ENCODE data around the gene RRAD.

Gene RRAD

GRCh38 chr16:66917741-66918140, 7.6 kb downstream of the RRAD start:
- no peak for DNase-seq (ENCODE audit: low read depth, low spot score)

- DNase-seq (ENCODE audit: low read depth, low spot score) = no peak
Observed at GRCh38 chr16:66916518-66916917, 8.8 kb downstream of the RRAD start.

DNA sequence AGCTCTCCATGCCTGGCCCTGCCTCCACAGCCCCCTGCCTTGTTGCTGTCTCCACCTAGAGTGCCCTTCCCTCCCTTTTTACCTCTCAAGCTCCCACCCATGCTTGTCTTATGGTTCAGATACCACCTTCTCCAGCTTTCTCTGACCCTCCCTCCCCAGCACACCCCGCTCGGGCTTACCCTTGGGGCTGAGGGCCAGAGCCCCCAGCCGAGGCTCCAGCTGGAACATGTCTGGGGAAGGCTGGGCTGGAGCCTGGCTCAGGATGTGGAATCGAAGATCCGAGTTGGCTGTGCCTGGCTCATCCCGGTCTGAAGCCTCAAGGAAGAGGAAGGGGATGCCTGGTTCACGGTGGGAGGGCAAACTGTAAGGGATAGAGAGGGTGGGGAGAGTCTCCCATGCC, 10.3 kb downstream of the RRAD start:
- no peak for DNase-seq (ENCODE audit: low read depth, low spot score)

DNA sequence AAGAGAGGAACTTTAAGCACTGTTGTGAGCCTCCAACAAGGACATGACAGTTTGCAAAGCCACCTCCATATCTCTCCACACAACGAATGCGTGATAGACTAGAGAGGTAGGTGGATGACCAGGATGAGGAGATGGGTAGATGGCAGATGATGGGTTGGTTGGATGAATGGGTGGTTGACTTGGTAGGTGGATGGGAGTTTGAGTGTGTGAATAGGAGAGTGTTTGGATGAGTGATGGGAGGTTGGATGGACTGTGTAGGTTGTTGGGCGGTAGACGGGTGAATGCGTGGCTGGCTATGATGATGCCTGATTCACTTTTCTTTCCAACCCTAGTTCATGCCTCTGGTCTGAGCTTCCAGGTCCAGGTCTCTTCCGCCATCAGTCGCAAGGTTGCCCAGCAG, 10.8 kb downstream of the RRAD start:
- no peak for DNase-seq (ENCODE audit: low read depth, low spot score)

- DNase-seq (ENCODE audit: low read depth, low spot score) = no peak
Observed at GRCh38 chr16:66913711-66914110, 11.6 kb downstream of the RRAD start.

DNA sequence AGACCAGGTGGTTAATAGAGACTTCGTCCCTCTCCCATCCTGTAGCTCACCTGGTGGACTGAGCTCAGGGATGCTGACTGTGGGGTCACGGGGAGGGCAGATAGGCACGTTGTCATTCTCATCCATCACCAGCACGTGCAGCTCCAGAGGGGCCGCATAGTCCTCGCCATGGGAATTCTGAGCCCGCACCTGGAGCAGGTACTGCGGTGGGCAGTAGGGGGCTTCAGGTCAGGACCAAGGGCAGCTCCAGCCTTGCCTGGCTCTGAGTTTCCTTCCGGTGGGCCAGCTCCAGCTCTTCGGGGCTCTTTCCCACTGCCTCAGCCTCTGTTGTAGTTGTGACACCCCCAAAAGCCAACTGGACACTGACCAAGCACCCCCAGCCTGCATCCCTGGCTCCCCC, 12.3 kb downstream of the RRAD start:
- DNase-seq (ENCODE audit: low read depth, low spot score) = no peak

DNA sequence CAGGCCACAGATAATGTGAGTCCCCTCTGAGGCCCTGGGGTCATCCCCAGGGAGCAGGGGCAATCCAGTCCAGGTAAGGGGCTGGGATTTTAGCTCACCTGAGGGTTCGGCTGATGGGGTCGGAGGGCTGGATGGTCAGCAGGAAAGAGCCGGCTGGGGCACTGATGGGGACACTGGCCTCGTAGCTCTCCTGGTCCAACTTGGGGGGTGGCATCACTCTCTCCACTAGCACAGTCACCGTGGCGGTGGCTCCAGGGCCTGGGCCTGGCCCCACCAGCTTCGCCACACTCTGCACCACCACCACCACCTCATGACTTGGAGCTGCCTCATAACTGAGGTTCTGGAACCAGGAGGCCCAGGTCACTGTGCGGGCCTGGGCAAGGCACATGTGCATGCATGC, 13.5 kb downstream of the RRAD start:
- DNase-seq (ENCODE audit: low read depth, low spot score) = no peak

- no peak for DNase-seq (ENCODE audit: low read depth, low spot score)
Observed at GRCh38 chr16:66911112-66911511, 14.2 kb downstream of the RRAD start.

DNA sequence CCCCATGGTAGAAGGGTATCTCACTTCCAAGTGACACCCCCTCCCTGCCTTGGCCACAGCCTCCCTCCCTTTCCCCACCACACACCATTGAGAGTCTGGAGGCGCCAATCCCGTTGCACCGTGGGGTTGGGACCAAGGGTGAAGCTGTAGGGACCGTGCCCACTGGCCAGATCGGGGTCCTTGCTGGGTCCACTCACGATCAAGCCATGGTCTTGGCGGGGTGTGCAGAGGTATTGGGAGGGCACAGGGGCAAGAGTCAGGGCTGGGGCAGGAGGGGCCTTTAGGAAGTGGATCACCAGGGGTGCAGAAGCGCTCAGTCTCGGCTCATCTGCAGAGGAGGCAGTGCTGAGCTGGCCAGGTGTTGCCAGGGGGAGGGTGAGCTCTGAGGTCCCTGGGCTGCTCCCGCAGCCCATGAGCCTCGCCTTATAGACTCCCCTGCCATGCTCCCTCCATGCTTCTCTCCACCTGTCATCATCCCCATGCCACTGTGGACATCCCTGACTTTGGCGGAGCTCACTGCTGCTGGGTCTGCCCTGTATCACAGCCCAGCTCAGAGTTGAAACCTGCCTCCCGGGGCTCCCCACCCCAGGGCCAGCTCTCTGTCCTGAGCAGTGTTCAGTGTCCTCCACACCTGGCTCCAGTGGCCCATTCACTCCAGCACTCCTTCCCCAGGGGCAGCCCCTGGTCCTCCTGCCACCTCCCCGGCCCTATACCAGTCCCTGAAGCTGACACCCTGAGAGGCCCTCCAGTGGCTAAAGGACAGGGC, 15.0 kb downstream of the RRAD start:
- no peak for DNase-seq (ENCODE audit: low read depth, low spot score)

GRCh38 chr16:66908762-66909559, 16.4 kb downstream of the RRAD start:
- DNase-seq (ENCODE audit: low read depth, low spot score) = no peak

DNA sequence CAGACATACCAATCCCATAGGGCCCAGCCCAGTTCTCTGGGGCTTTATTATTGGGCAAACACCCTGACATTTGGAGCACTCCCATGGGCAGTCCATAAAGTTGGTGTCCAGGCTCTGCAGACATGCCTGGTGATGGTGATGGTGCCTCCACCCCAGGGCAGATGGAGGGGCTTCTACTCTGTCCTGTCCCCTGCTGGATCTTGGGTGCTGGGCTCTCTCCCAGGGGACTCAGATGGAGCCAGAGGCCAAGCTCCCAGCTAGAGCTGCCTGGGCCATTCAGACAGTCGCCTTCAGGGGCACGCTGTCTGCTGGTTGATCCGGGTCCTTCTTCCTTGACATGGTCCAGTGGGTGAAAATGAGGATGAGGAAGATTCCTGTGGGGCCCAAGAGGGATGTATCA, 17.2 kb downstream of the RRAD start:
- DNase-seq (ENCODE audit: low read depth, low spot score) = no peak

DNA sequence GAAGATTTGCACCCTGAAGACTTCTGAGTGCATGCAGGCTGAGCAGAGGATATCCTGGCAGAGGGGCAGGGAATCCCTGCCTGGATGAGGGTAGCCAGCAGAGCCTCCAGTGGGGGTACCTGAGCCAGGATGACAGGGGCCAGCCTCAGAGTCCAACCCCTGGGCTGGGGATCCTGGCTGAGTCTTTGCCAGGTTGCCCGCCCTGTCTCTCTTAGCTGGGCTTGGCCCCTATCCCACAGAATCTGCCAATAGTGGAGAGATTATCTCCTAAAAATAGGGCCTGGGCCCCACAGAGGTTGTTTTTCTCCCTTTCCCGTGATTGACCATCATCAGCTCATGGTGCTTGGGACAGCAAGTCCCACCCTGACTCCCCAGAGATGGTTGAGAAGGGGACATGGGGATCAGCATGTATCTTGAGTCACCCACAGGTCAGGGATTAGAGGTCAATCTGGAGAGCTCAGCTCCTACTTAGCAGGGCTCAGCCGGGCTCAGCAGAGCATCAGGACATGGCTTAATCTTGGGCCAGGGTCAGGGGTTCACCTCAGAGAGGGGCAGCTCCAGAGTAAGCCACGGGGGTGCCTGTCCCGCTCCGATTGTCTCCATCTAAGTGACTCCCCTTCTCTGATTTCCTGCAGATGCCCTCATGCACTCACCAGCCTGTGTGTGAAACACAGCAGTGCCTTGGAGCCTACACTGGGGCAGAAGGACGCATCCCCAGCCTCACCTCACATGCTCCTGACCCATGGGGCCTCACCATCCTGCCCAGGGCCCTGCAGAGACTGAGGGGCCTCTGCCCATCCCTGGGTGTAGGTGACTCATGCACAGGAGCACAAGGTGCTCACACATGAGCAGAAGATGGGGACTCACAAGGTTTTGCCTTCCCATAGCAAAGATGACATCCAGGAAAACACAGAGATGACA, 18.2 kb downstream of the RRAD start:
- no peak for DNase-seq (ENCODE audit: low read depth, low spot score)

GRCh38 chr16:66905633-66906539, 19.4 kb downstream of the RRAD start:
- no peak for DNase-seq (ENCODE audit: low read depth, low spot score)

DNA sequence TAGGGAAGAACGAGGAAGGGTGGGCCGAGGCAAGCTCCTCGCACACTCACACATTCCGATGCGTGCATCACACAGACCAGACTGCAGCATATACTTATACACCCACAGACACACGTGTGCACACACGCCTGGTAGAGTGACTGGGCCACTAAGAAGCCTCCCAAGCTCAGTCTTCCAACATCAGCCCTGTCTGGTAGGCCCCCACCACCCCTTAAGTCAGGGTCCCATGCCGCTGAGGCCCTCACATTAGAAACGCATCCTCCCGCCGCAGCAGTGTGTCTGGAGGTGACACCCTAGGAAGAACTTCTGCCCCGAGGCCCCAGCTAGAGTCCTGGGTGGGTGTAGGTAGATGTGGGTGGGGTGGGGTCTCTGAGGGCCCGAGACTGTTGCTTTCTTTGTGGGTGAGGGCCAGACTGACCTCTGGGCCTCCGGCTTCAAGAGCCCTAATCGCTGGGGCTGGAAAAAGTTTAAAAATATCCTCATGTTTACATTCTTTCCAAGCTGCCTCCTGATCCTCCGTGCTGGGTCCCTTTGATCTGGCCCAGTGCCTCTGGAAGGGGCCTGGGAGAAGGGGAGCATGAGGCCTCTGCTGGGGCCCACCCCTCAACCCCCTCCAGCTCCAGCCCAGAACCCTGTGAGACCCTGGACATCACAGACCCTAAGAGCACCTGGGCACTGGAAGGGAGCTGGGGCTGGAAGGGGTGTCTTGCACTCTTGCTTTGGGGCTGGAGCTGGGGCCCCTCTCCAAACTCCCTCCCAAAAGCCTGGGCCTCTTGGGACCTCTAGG, 20.3 kb downstream of the RRAD start:
- no peak for DNase-seq (ENCODE audit: low read depth, low spot score)

DNA sequence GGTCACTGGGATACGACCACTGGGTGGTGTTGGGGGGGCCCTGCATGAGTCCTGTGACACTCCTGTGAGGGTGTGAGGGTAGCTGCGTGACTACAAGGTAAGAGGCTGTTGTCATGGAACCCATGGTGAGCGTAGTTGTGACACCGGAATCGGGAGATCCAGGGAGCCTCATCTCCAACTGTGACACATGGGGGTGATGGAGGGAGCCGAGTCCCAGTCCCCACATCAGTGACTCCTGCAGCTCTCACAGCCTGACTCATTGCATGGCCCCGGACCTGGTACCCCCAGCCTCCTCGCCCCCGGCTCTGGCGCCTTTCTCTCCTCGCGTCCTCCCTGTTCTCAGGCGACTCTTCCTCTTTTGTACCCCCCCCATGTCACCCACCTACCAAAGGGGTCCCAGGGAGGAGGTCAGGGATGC, 20.9 kb downstream of the RRAD start:
- no peak for DNase-seq (ENCODE audit: low read depth, low spot score)

GRCh38 chr16:66903544-66904427, 21.5 kb downstream of the RRAD start:
- DNase-seq (ENCODE audit: low read depth, low spot score) = no peak

DNA sequence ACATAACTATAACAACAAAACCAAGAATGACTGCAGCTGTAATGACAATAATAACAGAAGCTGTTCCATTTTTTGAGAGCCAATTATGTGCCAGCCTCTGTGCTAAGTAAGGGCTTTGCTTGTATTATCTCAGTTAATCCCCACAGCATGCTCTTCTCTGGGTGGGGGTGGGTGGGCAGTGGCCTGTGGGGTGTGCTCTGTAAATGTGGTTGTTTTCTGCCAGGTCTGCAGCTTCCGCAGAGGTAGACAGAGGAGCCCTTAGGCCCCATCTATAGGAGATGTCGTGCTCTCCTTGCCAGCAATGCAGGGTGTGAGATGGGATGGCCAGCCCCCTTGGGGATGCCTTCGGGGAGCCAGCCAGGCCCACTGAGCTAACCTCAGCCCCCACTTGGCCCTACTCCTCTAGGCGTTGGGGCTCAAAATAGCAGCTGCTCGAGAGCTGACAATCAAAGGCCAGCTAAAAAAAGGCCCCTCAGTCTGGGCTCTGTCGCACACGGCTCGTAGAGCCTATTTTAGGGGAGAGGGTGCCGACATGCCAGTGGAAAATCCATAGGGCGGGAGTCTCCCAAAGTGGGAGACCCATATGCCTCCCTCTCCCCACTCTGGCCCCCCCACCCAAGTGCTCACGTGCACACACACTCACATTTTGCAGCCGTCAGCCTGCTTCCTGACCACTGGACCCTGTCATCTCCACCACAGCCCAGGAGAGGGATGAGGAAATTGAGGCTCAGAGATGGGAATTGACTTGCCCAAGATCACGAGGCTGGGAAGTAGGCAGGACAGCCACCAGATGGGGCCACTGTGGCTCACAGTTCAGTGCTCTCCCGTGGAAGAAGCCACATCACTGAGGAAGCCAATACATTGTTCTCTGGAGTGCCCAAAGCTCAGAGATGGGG, 22.4 kb downstream of the RRAD start:
- no peak for DNase-seq (ENCODE audit: low read depth, low spot score)

DNA sequence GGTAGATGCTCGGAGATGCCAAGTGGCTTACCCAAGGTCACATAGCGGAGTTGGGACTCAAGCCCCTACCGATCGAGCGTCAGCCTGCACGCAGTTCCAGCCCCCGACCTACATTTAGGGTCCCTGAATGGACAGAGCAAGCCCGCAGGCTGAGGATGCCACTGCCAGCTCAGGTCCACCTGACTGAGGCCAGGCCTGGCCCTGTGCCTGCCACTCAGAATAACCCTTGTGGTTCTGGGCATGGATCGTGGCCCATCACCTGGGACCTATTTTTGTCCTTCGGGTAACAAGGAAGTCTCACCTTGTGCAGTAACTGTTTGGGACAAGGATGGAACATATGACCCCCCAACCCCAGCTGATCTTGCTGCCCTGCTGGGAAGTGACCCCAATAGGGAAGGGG, 23.7 kb downstream of the RRAD start:
- no peak for DNase-seq (ENCODE audit: low read depth, low spot score)
